HG03354 (cell line): Measurements from ENCODE around the gene IL17RC.
"Not testable (repeated sequence)": the region's sequence is repeated elsewhere in the genome, so short reads cannot be mapped to it uniquely, and the experiment has no call there.

ENCODE experiments used
- ATAC-seq: cut with Tn5 transposase; IDR thresholded peaks from one replicate; pipeline ENCODE4 v1.9.1; 2021; ENCODE audit warnings: mild to moderate bottlenecking; ENCODE audit not compliant: unreplicated experiment, poor library complexity, severe bottlenecking

The IL17RC gene

DNA sequence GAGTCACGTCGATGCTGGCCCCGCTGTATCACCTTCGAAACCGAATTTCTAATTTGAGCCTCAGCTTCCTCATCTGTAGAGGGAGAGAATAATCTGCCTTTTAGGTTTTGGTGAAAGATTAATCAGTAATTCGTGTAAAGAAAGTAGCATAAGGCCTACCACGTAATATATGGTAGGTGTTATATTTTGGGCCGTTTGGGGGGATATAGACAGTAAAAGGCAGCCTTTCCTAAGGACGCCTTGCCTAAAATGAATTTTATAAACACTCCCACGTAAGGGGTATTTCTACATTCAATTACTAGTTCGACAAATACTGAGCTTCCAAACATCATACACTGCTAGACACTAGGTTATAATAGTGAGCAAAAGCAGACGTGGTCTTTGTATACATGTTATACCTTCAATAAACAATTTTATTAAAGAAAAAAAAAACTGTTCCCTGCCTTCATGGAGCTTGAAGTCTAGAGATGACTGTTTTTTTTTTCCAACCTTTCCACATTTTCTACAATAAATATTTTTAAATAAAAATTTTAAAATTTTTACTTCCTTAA lies 25.8 kb upstream of the IL17RC start:
- ATAC-seq = peak; percentile 5

DNA sequence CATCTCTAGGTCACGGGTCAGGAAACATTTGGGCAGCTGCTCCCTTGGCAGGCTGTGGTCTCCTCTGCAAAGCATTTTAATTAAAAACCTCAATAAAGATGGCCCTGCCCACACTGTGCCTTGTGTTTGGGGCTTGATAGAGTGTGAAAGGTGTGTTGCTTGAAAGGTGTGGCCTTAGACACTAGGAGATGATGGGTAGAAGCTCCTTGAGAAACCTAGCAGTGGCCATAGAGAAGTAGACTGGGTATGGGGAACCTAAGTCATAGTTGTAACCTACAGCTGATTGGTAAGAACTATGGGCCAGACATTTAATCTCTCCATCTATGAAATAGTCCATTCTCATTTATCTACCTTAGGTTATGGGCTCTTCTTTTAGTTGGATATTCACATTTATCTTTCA lies 23.2 kb upstream of the IL17RC start:
- ATAC-seq = no peak

DNA sequence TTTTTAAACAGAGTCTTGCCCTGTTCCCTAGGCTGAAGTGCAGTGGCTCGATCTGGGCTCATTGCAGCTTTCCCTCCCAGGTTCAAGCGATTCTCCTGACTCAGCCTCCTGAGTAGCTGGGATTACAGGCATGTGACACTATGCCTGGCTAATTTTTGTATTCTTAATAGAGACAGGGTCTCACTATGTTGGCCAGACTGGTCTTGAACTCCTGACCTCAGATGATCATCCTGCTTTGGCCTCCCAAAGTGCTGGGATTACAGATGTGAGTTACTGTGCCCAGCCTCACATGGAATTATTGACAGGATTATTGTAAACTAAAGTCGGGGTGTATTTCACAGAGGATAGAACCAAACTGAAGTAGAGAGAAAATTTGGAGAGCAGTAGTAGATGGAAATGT lies 21.2 kb upstream of the IL17RC start:
- ATAC-seq = not testable (repeated sequence)

DNA sequence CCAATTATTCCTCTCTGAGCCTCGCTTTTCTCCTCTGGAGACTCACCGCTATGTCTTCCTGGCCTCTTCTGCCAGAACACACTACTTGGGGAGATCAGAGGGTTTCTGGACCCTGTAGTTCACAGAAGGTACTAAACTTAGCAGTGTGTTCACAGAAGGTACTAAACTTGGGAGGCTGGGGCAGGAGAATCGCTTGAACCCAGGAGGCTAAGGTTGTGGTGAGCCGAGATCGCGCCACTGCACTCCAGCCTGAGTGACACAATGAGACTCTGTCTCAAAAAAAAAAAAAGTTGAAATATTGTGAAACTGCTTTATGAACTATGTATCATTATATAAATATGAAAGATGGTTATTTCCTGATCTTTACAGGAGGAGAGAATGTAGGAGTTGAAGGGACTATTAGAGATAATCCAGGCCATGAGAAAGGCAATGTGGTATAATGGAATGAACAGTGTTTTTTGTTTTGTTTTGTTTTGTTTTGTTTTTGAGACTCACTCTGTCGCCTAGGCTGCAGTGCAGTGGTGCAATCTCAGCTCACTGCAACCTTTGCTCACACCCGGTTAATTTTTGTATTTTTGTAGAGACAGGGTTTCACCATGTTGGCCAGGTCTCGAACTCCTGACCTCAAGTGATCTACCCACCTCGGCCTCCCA lies 20.0 kb upstream of the IL17RC start:
- ATAC-seq = not testable (repeated sequence)

DNA sequence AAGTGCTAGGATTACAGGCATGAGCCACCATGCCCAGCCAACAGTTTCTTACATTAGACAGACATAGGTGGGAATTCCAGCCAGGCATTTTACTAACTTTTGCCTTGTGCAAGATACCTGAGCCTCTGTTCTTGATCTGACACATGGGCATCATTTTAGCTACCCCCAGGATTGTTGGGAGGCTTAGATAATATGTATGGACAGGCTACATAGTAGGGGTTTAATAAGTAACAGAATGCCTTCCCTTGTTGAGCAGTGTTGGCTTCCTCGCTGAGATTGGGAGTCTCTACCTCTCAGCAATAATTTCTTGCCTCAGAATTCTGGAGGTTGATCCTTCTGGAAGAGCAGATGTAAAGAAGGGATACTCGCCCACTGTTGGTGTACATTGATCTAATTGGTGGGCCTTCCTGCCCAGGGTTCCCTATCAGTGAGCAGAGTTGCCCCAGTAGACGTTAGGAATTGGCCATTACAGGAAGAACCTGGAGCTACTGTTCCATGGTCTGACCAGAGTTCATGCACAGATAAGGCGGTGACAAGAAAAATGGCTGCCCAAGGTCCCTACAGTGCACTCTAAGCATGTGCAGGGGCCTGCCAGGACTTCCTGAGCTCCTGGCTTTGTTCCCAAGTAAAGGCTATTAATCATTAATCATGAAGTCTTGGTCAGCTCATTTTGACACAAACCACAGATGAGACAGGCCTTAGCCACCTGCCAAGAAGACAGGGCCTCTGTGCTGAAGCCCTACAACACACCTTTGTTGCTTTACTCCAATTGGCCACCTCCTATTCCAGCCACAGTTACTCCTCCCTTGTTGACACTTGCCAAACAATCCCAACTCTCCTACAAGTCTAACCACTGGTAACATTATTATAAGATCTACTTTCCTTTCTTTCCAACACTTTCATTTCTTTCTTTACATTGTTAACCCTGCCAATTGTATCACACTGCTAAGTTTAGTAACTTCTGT lies 19.2 kb upstream of the IL17RC start:
- ATAC-seq = peak; percentile 50

DNA sequence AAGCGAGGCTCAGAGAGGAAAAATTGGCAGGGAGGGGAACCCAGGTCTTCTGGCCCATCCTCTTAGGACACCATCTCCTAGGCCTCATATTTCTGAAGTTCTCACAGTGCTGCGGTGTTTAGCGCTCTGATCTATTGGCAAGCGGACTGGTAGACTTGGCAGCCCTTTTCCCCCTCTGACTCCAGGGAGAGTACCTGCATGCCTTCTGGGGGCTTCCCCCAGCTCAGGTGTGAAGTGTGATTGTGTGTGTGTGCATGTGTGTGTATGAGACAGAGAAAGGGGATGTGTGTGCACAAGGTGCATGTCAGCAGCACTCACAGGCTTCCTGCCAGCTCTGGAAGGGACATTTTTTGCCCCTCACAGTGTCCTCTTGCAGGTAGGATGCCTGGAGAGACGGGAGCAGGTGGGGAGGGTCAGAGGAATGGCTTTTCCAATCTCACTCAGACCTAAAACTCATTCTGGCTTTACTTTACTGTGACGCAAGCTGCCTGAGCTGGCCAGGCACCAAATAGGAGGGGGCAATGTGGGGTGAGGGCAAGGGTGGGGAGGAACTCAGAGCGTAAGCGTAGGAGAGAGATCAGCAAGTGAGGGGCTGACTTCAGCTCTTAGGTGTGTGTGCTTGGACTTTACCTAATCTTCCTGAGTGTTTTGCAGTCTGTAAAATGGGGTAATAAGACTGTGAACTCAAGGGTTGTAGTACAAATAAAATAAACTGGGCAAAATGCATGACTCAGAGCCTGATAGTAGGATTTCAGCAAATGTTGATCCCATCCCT lies 18.2 kb upstream of the IL17RC start:
- no peak for ATAC-seq

DNA sequence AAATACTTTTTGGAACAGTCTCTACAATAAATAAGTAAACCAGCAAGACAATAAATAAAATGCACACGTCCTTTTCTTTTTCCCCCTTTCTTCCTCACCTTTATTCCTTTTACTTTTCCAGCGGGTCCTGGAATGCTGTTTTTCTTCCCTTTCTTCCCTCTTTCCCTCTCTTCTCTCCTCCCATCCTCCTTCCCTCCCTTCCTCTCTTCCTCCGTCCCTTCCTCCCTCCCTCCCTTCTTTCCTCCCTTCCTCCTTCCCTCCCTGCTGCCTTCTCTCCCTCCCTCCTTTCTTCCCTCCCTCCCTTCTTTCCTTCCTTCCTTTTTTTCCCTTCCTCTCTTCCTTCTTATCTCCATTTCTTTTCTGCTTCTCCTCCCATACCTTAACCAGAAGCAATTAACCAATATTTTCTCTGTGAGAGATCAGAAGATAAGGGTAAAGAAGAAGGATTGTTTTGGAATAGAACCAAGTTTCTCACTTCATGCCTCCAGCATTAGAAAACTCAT lies 17.6 kb upstream of the IL17RC start:
- ATAC-seq = no peak

DNA sequence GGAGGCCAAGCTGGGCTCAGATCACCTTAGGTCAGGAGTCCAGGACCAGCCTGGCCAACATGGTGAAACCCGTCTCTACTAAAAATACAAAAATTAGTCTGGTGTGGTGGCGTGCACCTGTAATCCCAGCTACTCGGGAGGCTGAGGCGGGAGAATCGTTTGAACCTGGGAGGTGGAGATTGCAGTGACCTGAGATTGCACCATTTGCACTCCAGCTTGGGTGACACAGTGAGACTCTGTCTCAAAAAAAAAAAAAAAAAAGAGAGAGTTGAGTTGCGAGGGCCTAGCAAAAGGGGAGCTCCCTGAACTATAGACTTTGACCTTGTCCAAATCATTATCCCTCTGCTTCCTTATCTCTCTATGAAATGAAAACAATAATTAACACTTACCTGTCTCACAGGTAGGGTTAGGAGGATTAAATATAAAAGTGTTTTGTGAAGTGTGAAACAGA lies 15.9 kb upstream of the IL17RC start:
- not testable (repeated sequence) for ATAC-seq

DNA sequence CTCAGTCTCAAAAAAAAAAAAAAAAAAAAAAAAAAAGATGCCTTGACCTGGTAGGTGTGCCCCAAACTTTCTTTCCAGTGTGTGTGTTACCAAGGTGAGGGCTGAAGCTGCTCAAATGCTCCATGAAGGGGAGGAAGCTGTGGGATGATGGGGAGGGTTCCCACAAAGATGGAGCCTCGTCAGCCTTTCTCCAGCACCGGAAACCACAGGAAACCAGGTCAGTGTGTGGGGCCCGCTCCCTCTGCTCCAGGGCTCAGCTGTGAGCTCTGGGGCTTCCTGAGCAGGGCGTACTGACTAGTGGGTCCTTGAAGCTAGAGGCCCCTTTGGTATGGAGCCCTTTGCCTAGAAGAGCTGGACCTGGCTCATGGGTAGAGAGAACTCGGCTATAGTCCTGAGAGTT lies 14.9 kb upstream of the IL17RC start:
- ATAC-seq = no peak

DNA sequence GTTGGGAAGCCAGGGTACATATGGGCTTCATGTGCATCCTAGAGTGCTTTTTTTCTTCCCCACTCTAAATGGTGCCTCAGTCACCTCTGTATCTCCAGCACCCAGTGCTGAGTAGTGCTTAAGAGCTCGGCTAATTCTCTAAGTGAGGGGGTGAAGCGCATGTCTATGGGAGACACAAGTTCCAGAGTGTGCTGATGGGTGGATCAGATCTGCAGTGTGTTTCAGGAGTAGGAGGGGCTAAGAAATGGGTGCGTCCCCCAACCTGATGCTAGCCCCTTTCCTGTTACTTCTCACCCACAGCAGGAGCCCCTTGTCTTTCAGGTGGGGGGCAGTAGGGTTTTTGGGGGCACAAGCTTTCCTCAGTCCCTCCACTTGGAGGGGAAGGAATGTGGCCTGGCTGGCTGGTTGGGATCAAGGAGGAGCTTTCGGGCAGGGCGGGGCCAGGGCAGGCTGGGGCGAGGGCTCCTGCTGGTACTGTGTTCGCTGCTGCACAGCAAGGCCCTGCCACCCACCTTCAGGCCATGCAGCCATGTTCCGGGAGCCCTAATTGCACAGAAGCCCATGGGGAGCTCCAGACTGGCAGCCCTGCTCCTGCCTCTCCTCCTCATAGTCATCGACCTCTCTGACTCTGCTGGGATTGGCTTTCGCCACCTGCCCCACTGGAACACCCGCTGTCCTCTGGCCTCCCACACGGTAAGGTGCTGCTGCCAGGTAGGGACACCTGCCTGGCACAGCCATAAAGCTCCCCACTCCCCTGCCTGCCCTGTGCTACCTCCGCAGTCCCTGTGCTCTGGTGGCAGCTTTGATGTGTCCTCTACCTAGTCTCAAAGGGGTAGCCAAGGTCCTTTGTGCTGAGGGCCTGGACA lies 14.3 kb upstream of the IL17RC start, which contains the start of gene IL17RE:
Gene IL17RE (plus strand): TSS at position 477 of the 866 bp plus-strand sequence. CDS start 85 bp downstream, at position 562.
- no peak for ATAC-seq

DNA sequence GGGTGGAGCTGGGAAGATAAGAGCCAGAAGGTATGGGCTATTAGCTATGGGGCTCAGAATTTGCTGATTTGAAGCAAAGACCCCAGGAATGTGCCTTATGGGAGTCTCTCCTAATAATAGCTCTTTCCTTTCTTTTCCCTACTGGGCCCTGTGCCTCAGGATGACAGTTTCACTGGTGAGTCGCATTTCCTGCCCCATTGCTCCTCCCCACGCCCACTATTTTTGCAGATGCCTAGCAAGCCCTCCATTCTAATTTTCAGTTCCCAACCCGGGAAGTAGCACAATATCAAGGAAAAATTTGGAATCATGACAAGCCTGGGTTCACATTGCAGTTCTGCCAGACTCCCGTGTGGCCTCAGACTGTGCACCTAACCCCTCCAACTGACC lies 13.7 kb upstream of the IL17RC start:
- no peak for ATAC-seq

DNA sequence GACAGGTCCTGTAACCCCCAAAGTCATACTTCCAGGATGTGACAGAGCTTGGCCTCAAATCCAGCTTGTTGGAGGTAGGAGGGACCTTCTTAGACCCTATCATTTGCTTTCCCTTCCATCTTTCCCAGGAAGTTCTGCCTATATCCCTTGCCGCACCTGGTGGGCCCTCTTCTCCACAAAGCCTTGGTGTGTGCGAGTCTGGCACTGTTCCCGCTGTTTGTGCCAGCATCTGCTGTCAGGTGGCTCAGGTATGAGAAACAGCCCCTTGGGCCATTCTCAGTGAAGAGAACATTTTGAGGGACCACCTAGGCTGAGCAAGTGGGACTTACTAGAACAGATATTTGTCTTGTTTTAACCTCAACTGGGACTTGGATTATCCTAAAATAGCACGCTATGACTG lies 13.0 kb upstream of the IL17RC start:
- ATAC-seq = no peak

DNA sequence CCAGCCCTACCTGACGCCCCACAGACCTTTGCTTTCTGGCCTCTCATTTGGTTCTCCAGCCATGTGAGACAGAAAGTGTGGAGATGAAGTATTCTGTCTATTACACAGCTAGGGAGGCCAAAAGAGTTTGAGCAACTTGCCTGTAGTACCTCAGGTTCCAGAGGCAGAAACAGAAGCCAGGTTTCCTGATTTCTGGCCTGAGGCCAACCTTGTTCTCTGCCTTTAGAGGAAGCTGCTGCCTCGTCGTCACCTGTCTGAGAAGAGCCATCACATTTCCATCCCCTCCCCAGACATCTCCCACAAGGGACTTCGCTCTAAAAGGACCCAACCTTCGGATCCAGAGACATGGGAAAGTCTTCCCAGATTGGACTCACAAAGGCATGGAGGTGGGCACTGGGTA lies 10.4 kb upstream of the IL17RC start:
- ATAC-seq = no peak

DNA sequence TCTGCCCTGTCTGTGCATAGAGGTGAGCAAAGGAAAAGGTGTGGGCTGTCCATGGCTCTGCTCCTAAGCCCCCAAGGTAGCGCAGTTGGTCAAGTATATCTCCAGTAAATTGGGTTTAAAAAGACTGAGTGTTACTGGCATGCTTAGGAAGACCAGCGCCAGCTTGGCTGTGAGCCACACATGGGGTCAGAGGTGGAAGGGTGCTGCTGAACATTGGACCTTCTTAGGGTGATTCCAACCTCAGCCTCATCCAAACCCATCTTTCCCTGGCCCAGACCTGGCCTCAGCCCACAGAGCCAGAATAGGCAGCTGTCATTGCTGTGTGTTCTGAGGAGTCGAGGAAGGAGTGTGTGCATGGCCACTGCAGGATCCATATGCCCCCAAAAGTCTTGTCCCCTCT lies 8.6 kb upstream of the IL17RC start:
- ATAC-seq = no peak

DNA sequence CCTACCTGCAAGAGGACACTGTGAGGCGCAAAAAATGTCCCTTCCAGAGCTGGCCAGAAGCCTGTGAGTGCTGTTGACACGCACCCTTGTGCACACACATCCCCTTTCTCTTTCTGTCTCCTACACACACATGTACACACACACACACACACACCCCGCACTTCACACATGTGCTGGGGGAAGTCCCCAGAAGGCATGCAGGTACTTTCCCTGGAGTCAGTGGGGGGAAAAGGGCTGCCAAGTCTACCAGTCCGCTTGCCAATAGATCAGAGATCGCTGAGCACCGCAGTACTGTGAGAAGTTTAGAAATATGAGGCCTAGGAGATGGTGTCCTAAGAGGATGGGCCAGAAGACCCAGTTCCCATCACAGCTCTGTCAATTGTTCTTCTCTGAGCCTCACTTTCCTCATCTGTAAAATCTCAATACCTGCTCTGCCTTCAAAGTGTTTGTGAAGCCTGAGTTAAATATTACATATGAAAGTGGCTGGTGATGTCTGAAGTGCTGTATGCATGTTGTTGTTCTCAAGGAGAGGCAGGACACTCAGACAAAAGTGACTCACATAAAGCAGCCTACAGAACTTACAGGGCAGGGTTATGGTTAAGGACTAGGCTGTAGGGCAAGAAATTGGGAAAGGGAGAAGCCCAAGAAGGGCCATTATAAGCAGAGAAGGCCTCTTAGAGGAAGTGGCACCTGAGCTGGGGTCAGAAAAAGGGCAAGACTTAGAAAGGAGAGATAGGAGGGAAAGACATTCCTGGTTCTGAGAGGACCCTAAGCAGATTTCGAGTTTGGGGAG lies 7.5 kb upstream of the IL17RC start:
- no peak for ATAC-seq

DNA sequence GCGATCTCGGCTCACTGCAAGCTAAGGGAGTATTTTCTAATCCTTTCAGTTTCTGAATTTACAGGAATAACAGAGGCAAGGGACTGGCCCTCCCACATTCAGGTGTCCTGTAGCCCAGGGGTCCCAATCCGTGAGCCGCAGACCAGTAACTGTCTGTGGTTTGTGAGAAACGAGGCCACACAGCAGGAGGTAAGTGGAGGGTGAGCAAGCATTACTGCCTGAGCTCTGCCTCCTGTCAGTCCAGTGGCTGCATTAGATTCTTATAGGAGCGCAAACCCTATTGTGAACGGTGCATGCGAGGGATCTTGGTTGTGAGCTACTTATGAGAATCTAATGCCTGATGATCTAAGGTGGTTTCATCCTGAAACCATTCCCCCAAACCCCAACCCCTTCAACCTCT lies 5.0 kb upstream of the IL17RC start:
- no peak for ATAC-seq

DNA sequence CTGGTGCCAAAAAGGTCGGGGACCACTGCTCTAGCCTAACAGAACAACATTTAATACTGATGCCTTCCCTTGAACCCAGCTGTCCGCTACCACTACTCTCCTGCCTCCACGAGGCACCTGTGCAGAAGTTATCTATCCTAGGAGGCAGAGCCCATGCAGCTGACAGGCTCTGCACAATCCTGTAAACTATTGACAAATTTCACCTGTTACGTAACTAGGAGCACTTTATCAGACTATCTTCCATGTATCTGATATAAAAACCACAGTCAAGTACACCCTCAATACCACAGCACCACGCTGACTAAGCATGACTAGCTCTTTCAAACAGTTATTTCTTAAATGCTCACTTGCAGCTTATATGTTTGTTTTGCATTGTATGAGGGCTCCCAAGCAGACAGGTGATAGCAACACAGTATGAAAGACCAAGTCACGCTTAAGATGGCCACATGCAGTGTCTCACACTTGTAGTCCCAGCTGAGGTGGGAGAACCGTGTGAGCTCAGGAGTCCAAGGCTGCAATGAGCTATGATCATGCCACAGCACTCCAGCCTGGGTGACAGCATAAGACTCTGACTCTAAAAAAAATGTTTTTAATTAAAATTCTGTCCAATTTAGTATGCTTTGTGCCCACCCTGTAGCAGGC lies 4.5 kb upstream of the IL17RC start:
- ATAC-seq = no peak

DNA sequence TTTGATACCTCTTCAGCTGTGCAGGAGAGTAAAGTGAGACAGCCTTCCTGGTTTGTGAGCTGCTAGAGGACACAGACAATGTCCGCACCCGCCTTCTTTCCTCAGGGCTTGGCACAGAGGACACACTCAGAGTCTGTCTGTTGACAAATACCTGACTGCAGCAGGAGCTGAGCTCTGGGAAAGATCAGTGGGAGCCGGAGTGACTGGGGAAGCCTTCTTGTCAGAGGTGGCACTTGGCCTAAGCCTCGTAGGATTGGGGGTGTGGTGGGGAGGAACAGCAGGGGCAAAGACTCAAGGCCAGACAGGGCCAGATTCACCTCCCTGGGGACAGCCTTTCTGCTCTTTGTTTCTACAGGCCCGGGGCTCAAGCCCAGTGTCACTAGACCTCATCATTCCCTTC lies 3.3 kb upstream of the IL17RC start:
- no peak for ATAC-seq
